Progenitor cell of endocrine pancreas (in vitro differentiated cells): ENCODE results near the gene VSIR. TPM values are rescaled to one million over a fixed set of nuclear protein-coding genes. Genes with fewer than 3 reads are reported as not detected.

Source experiments
- DNase-seq: peaks from one replicate; pipeline ENCODE4 v3.0.0; 2021; ENCODE audit warnings: low spot score; ENCODE audit not compliant: unreplicated experiment
- H3K27ac Mint-ChIP-seq: 2 replicates; pipeline ENCODE4 v1.8.0; 2021; ENCODE audit warnings: mild to moderate bottlenecking, moderate library complexity, mixed read lengths
- H3K27me3 Mint-ChIP-seq: 2 replicates; pipeline ENCODE4 v1.8.0; 2021; ENCODE audit warnings: mixed read lengths
- H3K36me3 Mint-ChIP-seq: 2 replicates; pipeline ENCODE4 v1.8.0; 2022; ENCODE audit warnings: mixed read lengths; ENCODE audit not compliant: insufficient read depth
- H3K4me1 Mint-ChIP-seq: 2 replicates; pipeline ENCODE4 v1.8.0; 2021; ENCODE audit warnings: low read depth, mixed read lengths
- H3K4me3 Mint-ChIP-seq: 2 replicates; pipeline ENCODE4 v1.8.0; 2021; ENCODE audit warnings: low read depth, mild to moderate bottlenecking, moderate library complexity, mixed read lengths
- H3K9me3 Mint-ChIP-seq: 2 replicates; pipeline ENCODE4 v1.8.0; 2021; ENCODE audit warnings: low read depth, mixed read lengths
- CTCF ChIP-seq: fragments of 200-600 bp; sonication (generic); IDR thresholded peaks from one replicate; pipeline ENCODE4 v1.5.0; 2021; ENCODE audit warnings: antibody characterized with exemption, mild to moderate bottlenecking; ENCODE audit not compliant: unreplicated experiment
- total RNA-seq: library from RNA; stranded (reverse); gene quantifications from 2 replicates; pipeline ENCODE4 v1.2.1, GENCODE V29; 2021

VSIR gene
- total RNA-seq, 1 donor from 2014 or later = 2.6 TPM

DNA sequence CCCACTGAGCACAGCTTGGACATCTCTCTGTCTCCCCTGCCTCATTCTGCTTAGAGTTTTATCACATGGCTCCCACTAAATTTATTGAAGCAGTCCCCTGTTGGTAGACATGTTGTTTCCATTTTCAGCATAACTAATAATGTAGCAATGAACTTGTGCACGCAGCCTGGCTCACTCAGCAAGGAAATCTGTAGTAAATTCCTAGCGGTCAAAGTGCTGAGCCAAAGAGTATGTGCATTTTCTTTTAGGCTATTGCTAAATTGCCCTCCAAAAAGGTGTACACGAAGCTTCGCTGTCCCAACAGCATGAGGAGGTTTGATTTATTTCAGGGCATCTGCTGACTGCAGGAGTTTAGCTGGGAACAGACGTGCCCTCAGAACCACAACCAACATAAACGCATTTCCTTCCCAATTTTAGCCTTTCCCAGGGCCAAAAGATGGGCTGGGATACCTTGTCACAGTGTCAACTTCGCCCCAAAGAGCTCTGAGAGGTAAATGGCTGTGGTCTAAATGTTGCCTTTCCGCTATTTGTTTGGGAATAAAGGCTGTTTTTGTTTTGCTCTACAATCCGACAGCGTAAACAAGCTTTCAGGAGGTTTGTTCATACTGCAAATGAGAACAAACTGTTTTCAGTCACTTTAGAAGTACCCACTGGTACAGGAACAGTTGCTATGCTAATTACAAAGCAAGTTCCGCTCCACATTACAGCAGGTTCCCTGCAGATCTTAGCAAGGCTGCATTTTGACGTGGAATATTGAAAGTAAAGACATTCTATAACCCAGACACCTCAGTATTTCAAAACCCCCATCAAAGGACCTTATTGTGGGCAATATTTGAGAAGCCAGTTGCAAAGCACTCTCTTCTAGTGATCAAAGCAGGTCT lies 16.8 kb downstream of the VSIR start:
- no peak for DNase-seq
- Mint-ChIP-seq H3K4me3 (no peak overlapping the region), H3K4me1 (peaks cover 16% of the 10 kb centered on the region), H3K27ac (no peak overlapping the region), H3K27me3 (peaks cover 7% of the 10 kb centered on the region), H3K36me3 (no peaks in the 10 kb centered on the region), H3K9me3 (no peaks in the 10 kb centered on the region)
- TF ChIP-seq CTCF = no peak

- Mint-ChIP-seq H3K9me3 (no peaks in the 10 kb centered on the region), H3K4me3 (no peak overlapping the region), H3K36me3 (no peaks in the 10 kb centered on the region), H3K4me1 (peaks cover 16% of the 10 kb centered on the region), H3K27me3 (peaks cover 7% of the 10 kb centered on the region), H3K27ac (no peak overlapping the region)
- DNase-seq = no peak
- TF ChIP-seq CTCF = no peak
These were observed 18.0 kb downstream of the VSIR start for GRCh38 chr10:71755179-71755879.

DNA sequence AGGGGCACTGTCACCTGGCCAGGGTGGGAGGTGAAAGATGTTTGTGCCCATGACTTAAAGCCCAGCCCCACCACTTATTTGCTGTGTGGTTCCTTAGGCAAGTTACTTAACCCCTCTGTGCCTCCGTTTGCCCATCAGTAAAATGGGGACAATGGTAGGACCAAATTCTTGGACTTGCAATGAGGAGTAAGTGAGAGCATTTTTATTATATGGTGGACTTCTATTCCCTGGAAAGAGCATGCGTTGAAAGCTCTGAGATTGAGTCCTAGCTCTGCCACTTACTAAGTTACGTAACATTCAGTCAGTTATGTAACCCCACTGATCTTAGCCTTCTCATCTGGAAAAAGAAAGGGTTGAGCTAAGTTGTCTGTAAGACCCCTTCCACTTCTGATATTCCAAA lies 18.8 kb downstream of the VSIR start:
- H3K4me3 Mint-ChIP-seq = no peak overlapping the region
- H3K36me3 Mint-ChIP-seq = no peaks in the 10 kb centered on the region
- H3K27ac Mint-ChIP-seq = no peak overlapping the region

GRCh38 chr10:71753960-71754505 lies 19.3 kb downstream of the VSIR start:
- no peaks in the 10 kb centered on the region for H3K36me3 Mint-ChIP-seq
- no peak overlapping the region for H3K27ac Mint-ChIP-seq
- H3K4me3 Mint-ChIP-seq = no peak overlapping the region
- no peak for TF ChIP-seq CTCF
- peaks cover 16% of the 10 kb centered on the region for H3K4me1 Mint-ChIP-seq
- no peak for DNase-seq
- peaks cover 7% of the 10 kb centered on the region for H3K27me3 Mint-ChIP-seq
- no peaks in the 10 kb centered on the region for H3K9me3 Mint-ChIP-seq

More for the DNA sequence above, 18.8 kb downstream of the VSIR start:
- Mint-ChIP-seq H3K9me3 (no peaks in the 10 kb centered on the region), H3K27me3 (peaks cover 7% of the 10 kb centered on the region), H3K4me1 (peaks cover 16% of the 10 kb centered on the region)
- DNase-seq = no peak
- TF ChIP-seq CTCF = no peak
